Measurements from ENCODE around the gene LIMS2.

GRCh38 chr2:127620866-127621265 lies 54.5 kb downstream of the LIMS2 start:
- peak in 2 of 11 experiments; percentile 9 to 21 for TF ChIP-seq CTCF (IDR thresholded peaks at IDR 0.05 in 8 of 11, conservative IDR thresholded peaks at IDR 0.05 in 3 of 11)
- no peak for TF ChIP-seq POLR2A (IDR thresholded peaks at IDR 0.05)
- TF ChIP-seq POLR2AphosphoS5 (IDR thresholded peaks at IDR 0.05) = peak in 2 of 3 donors; percentile 58 to 60

All from spleen (tissue), 7 donors.